Fibroblast of lung (primary cell): ENCODE measurements around the gene BABAM2. TPM values are rescaled to one million over a fixed set of nuclear protein-coding genes. Genes with fewer than 3 reads are reported as not detected.

Experiments used
- DNase-seq, 2 donors: peaks; one replicate each; pipeline versions ENCODE4 v3.0.0 to v3.0.0-alpha.2; 2010; ENCODE audit warnings: low read depth in 2 of 2
- H2AFZ ChIP-seq: 2 replicates; pipeline ENCODE4 v1.5.1; 2012; ENCODE audit warnings: low read length, control low read depth, inconsistent platforms
- H3K27ac ChIP-seq: 2 replicates; pipeline ENCODE4 v1.5.1; 2011; ENCODE audit warnings: low read length, control low read depth; ENCODE audit not compliant: insufficient read depth
- H3K27me3 ChIP-seq: 2 replicates; pipeline ENCODE4 v1.5.1; 2011; ENCODE audit warnings: mild to moderate bottlenecking, low read length; ENCODE audit not compliant: control insufficient read depth, insufficient read depth
- H3K36me3 ChIP-seq: 2 replicates; pipeline ENCODE4 v1.5.1; 2011; ENCODE audit warnings: low read length; ENCODE audit not compliant: control insufficient read depth, insufficient read depth
- H3K4me1 ChIP-seq: 2 replicates; pipeline ENCODE4 v1.5.1; 2011; ENCODE audit warnings: low read length; ENCODE audit not compliant: control insufficient read depth, insufficient read depth; ENCODE audit errors: extremely low read depth
- H3K4me2 ChIP-seq: 2 replicates; pipeline ENCODE4 v1.5.1; 2011; ENCODE audit warnings: low read length, control low read depth; ENCODE audit not compliant: insufficient read depth; ENCODE audit errors: extremely low read depth
- H3K4me3 ChIP-seq, 4 experiments: fragments of 200-600 bp in 1 of 4; sonication (generic) in 1 of 4; replicated peaks in 1 of 4; 2 replicates each; pipeline ENCODE4 v1.5.1; 2011 to 2016; ENCODE audit warnings: low read length in 4 of 4, low read depth in 3 of 4, mild to moderate bottlenecking in 3 of 4, control low read depth in 2 of 4, inconsistent platforms in 1 of 4, mixed read lengths in 1 of 4; ENCODE audit not compliant: insufficient read depth in 1 of 4; ENCODE audit errors: control extremely low read depth in 1 of 4
- H3K79me2 ChIP-seq: 2 replicates; pipeline ENCODE4 v1.5.1; 2012; ENCODE audit warnings: mild to moderate bottlenecking, low read length, inconsistent platforms; ENCODE audit not compliant: control insufficient read depth, insufficient read depth
- H3K9ac ChIP-seq: 2 replicates; pipeline ENCODE4 v1.5.1; 2011; ENCODE audit warnings: mild to moderate bottlenecking, low read length, control low read depth; ENCODE audit not compliant: insufficient read depth
- H3K9me3 ChIP-seq: 2 replicates; pipeline ENCODE4 v1.5.1; 2012; ENCODE audit warnings: low read depth, low read length; ENCODE audit not compliant: control insufficient read depth, insufficient read depth
- H4K20me1 ChIP-seq: 2 replicates; pipeline ENCODE4 v1.5.1; 2011; ENCODE audit warnings: low read length; ENCODE audit not compliant: control insufficient read depth, insufficient read depth; ENCODE audit errors: extremely low read depth
- EZH2 ChIP-seq: IDR thresholded peaks from 2 replicates; pipeline ENCODE4 v1.5.1; 2012; ENCODE audit warnings: low read length, control low read depth, mild to moderate bottlenecking; ENCODE audit errors: missing control alignments
- polyA plus RNA-seq, 2 donors: library from polyadenylated mRNA; depleted of rRNA in 1 of 2; stranded (reverse) in 1 of 2; unstranded in 1 of 2; fragments of >200 nt; gene quantifications; 2 replicates each; pipeline ENCODE4 v1.2.1, GENCODE V29; 2011 to 2012; ENCODE audit warnings: missing spikeins in 1 of 2
- total RNA-seq: library from RNA; depleted of rRNA; stranded (reverse); fragments of >200 nt; gene quantifications from 2 replicates; pipeline ENCODE4 v1.2.1, GENCODE V29; 2014
- TF ChIP-seq, protein P1 (sequence below), 2 donors: IDR thresholded peaks in 1 of 2; conservative IDR thresholded peaks in 1 of 2; 1 replicate in 1 of 2; 2 replicates in 1 of 2; pipeline ENCODE4 v1.5.1; 2011 to 2012; ENCODE audit warnings: low read length in 2 of 2, control low read depth in 1 of 2, inconsistent platforms in 1 of 2, low read depth in 1 of 2, mild to moderate bottlenecking in 1 of 2

The BABAM2 gene
- total and polyA plus RNA-seq, 2 donors (not counting 1 experiment from before 2014, with no cell fraction given): 25.6 to 33.4 TPM

GRCh38 chr2:27931361-27931950 is 40.9 kb downstream of the BABAM2 start:
- Histone ChIP-seq H3K36me3 (no peaks in the 10 kb centered on the region), H3K27ac (no peak overlapping the region), H3K4me2 (no peak overlapping the region), H3K4me3 (no peak overlapping the region), H3K27me3 (no peaks in the 10 kb centered on the region), H3K9ac (no peak overlapping the region), H4K20me1 (no peaks in the 10 kb centered on the region), H3K9me3 (no peaks in the 10 kb centered on the region), H3K4me1 (no peaks in the 10 kb centered on the region), H3K79me2 (no peaks in the 10 kb centered on the region), H2AFZ (no peak overlapping the region)
- DNase-seq: no peak
- TF ChIP-seq, protein P1, sequence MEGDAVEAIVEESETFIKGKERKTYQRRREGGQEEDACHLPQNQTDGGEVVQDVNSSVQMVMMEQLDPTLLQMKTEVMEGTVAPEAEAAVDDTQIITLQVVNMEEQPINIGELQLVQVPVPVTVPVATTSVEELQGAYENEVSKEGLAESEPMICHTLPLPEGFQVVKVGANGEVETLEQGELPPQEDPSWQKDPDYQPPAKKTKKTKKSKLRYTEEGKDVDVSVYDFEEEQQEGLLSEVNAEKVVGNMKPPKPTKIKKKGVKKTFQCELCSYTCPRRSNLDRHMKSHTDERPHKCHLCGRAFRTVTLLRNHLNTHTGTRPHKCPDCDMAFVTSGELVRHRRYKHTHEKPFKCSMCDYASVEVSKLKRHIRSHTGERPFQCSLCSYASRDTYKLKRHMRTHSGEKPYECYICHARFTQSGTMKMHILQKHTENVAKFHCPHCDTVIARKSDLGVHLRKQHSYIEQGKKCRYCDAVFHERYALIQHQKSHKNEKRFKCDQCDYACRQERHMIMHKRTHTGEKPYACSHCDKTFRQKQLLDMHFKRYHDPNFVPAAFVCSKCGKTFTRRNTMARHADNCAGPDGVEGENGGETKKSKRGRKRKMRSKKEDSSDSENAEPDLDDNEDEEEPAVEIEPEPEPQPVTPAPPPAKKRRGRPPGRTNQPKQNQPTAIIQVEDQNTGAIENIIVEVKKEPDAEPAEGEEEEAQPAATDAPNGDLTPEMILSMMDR (conservative IDR thresholded peaks at IDR 0.05 in 1 of 2, IDR thresholded peaks at IDR 0.05 in 1 of 2; ENCODE audit: low read depth in 1 of 2, low read length in 2 of 2): no peak
- no peak for TF ChIP-seq EZH2

DNA sequence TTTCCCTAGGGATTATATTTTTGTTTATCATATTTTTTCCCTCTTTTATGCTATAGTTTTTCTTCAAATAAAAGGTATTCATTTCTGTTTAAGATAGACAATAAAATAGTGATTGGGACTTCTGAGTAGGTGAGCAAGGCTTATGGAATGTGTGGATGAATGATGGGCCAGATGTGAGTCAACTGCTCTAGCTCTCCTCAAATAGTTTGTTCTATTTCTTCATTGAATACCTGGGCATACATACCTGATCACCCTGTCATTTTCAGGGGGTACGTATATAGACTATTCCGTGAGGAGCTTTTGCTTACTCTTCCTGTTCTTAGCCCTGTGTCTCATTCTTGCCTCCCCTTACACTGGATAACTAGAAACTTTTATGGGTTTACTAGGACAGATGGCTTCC is 41.9 kb downstream of the BABAM2 start:
- Histone ChIP-seq H3K4me3 (no peak overlapping the region), H4K20me1 (no peaks in the 10 kb centered on the region), H3K36me3 (no peaks in the 10 kb centered on the region), H3K79me2 (no peaks in the 10 kb centered on the region), H3K4me1 (no peaks in the 10 kb centered on the region), H3K27me3 (no peaks in the 10 kb centered on the region), H3K9me3 (no peaks in the 10 kb centered on the region), H2AFZ (no peak overlapping the region), H3K27ac (no peak overlapping the region), H3K9ac (no peak overlapping the region), H3K4me2 (no peak overlapping the region)
- TF ChIP-seq, protein P1 (conservative IDR thresholded peaks at IDR 0.05 in 1 of 2, IDR thresholded peaks at IDR 0.05 in 1 of 2; ENCODE audit: low read depth in 1 of 2, low read length in 2 of 2): no peak
- no peak for TF ChIP-seq EZH2
- DNase-seq: peak; percentile 17 to 88

DNA sequence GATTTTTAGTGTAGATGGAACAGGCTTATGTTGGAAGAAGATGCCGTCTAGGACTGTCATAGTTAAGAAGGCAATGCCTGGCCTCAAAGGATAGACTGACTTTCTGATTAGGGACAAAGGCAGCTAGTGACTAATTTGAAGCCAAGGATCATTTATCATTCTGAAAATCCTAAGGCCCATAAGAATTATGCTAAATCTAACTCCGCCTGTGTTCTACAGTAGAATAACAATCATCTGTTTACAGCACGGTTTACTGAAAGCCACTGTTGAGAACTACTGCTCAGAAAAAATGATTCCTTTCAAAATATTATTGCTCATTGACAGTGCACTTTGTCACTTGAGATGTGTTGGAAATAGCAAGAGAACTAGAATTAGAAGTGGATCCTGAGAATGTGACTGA is 44.5 kb downstream of the BABAM2 start:
- no peaks in the 10 kb centered on the region for H3K27me3 ChIP-seq
- H4K20me1 ChIP-seq: no peaks in the 10 kb centered on the region
- no peak overlapping the region for H3K27ac ChIP-seq
- no peak for DNase-seq
- no peaks in the 10 kb centered on the region for H3K4me1 ChIP-seq
- no peaks in the 10 kb centered on the region for H3K9me3 ChIP-seq
- H3K4me3 ChIP-seq: no peak overlapping the region
- no peaks in the 10 kb centered on the region for H3K36me3 ChIP-seq
- no peak for TF ChIP-seq EZH2
- TF ChIP-seq, protein P1 (conservative IDR thresholded peaks at IDR 0.05 in 1 of 2, IDR thresholded peaks at IDR 0.05 in 1 of 2; ENCODE audit: low read depth in 1 of 2, low read length in 2 of 2): no peak
- H3K4me2 ChIP-seq: no peak overlapping the region
- H3K79me2 ChIP-seq: no peaks in the 10 kb centered on the region
- H3K9ac ChIP-seq: no peak overlapping the region
- H2AFZ ChIP-seq: no peak overlapping the region
